Stimulated activated naive CD8-positive, alpha-beta T cell treated with anti-CD3 and anti-CD28 coated beads, Interleukin-15, amount 100 ng/mL, for 72 hours (primary cell): ENCODE measurements around the gene WNT1.
A peak's percentile ranks its signal among the peaks of the same experiment; 100 is the strongest.

Source experiments
- ATAC-seq: fragments of 150-1000 bp; cut with Tn5 transposase; 2 replicates; pipeline ENCODE4 v1.10.0; 2021; ENCODE audit warnings: mild to moderate bottlenecking, moderate library complexity
- DNase-seq, 2 donors: peaks; one replicate each; pipeline ENCODE4 v3.0.0; 2021 to 2022
- H3K27ac Mint-ChIP-seq, 2 donors: one replicate each; pipeline ENCODE4 v1.8.0; 2022; ENCODE audit warnings: mild to moderate bottlenecking in 2 of 2, mixed read lengths in 2 of 2, moderate library complexity in 2 of 2
- H3K27me3 Mint-ChIP-seq: one replicate; pipeline ENCODE4 v1.8.0; 2022; ENCODE audit warnings: mixed read lengths
- H3K4me1 Mint-ChIP-seq: one replicate; pipeline ENCODE4 v1.8.0; 2022; ENCODE audit warnings: mild to moderate bottlenecking, mixed read lengths
- H3K4me3 Mint-ChIP-seq, 2 donors: one replicate each; pipeline ENCODE4 v1.8.0; 2022; ENCODE audit warnings: mild to moderate bottlenecking in 2 of 2, mixed read lengths in 2 of 2, moderate library complexity in 1 of 2
- H3K9me3 Mint-ChIP-seq, 2 donors: one replicate each; pipeline ENCODE4 v1.8.0; 2022; ENCODE audit warnings: mixed read lengths in 2 of 2

Gene WNT1

GRCh38 chr12:48978291-48978740 lies at the start of gene WNT1:
WNT1 (plus strand) TSS chr12:48978322; CDS start chr12:48978651, 329 bp downstream.
- ATAC-seq (peak; percentile 3), DNase-seq (no peak)
- Mint-ChIP-seq H3K4me1 (peaks cover 60% of the 10 kb centered on the region), H3K9me3 (no peaks in the 10 kb centered on the region), H3K27ac (peak within 1 kb of the TSS; percentile 7 to 50), H3K4me3 (peak within 1 kb of the TSS; percentile 78 to 84), H3K27me3 (peaks cover 81% of the 10 kb centered on the region)

- Mint-ChIP-seq H3K27ac (no peak overlapping the region), H3K4me3 (no peak overlapping the region), H3K4me1 (peaks cover 38% of the 10 kb centered on the region), H3K27me3 (no peaks in the 10 kb centered on the region), H3K9me3 (no peaks in the 10 kb centered on the region)
- DNase-seq (no peak), ATAC-seq (no peak)
These were observed 48.6 kb upstream of the WNT1 start for GRCh38 chr12:48929551-48929950.

- Mint-ChIP-seq H3K4me3 (no peak overlapping the region), H3K4me1 (peaks cover 36% of the 10 kb centered on the region), H3K9me3 (no peaks in the 10 kb centered on the region), H3K27ac (no peak overlapping the region), H3K27me3 (no peaks in the 10 kb centered on the region)
- DNase-seq (no peak), ATAC-seq (no peak)
These were observed 47.6 kb upstream of the WNT1 start for GRCh38 chr12:48930475-48930874.

GRCh38 chr12:48932878-48933277 lies 45.2 kb upstream of the WNT1 start:
- DNase-seq (no peak), ATAC-seq (peak; percentile 43)
- Mint-ChIP-seq H3K27ac (no peak overlapping the region), H3K27me3 (no peaks in the 10 kb centered on the region), H3K9me3 (no peaks in the 10 kb centered on the region), H3K4me1 (peaks cover 30% of the 10 kb centered on the region), H3K4me3 (no peak overlapping the region)

- no peak overlapping the region for H3K27ac Mint-ChIP-seq
- DNase-seq (no peak), ATAC-seq (peak; percentile 81)
- H3K27me3 Mint-ChIP-seq = no peaks in the 10 kb centered on the region
- H3K4me1 Mint-ChIP-seq = peaks cover 34% of the 10 kb centered on the region
- H3K9me3 Mint-ChIP-seq = no peaks in the 10 kb centered on the region
- H3K4me3 Mint-ChIP-seq = no peak overlapping the region
These were observed 44.3 kb upstream of the WNT1 start for GRCh38 chr12:48933664-48934311.

- DNase-seq (no peak), ATAC-seq (no peak)
- no peak overlapping the region for H3K4me3 Mint-ChIP-seq
- peaks cover 34% of the 10 kb centered on the region for H3K4me1 Mint-ChIP-seq
- H3K27ac Mint-ChIP-seq = no peak overlapping the region
- no peaks in the 10 kb centered on the region for H3K27me3 Mint-ChIP-seq
- H3K9me3 Mint-ChIP-seq = no peaks in the 10 kb centered on the region
These were observed 43.8 kb upstream of the WNT1 start for GRCh38 chr12:48934312-48934706.

GRCh38 chr12:48936379-48936979 lies 41.6 kb upstream of the WNT1 start:
- peak; percentile 71 for ATAC-seq
- peak overlapping the region in 1 of 2 donors; percentile 21 for H3K27ac Mint-ChIP-seq

GRCh38 chr12:48937170-48937569 lies 41.0 kb upstream of the WNT1 start:
- no peak for ATAC-seq
- H3K27me3 Mint-ChIP-seq = no peaks in the 10 kb centered on the region
- H3K4me3 Mint-ChIP-seq = no peak overlapping the region
- DNase-seq = no peak
- peak overlapping the region in 1 of 2 donors; percentile 31 for H3K27ac Mint-ChIP-seq
- H3K4me1 Mint-ChIP-seq = peaks cover 40% of the 10 kb centered on the region
- no peaks in the 10 kb centered on the region for H3K9me3 Mint-ChIP-seq

More at GRCh38 chr12:48936379-48936979, 41.6 kb upstream of the WNT1 start:
- Mint-ChIP-seq H3K9me3 (no peaks in the 10 kb centered on the region), H3K4me1 (peaks cover 34% of the 10 kb centered on the region), H3K4me3 (no peak overlapping the region), H3K27me3 (no peaks in the 10 kb centered on the region)
- DNase-seq = peak; percentile 73 to 74

GRCh38 chr12:48938805-48939204 lies 39.3 kb upstream of the WNT1 start:
- Mint-ChIP-seq H3K4me1 (peaks cover 31% of the 10 kb centered on the region), H3K27ac (no peak overlapping the region), H3K27me3 (no peaks in the 10 kb centered on the region), H3K9me3 (no peaks in the 10 kb centered on the region), H3K4me3 (no peak overlapping the region)
- no peak for ATAC-seq
- no peak for DNase-seq

GRCh38 chr12:48940181-48940580 lies 37.9 kb upstream of the WNT1 start:
- Mint-ChIP-seq H3K9me3 (no peaks in the 10 kb centered on the region), H3K4me3 (no peak overlapping the region), H3K27me3 (no peaks in the 10 kb centered on the region), H3K4me1 (peaks cover 23% of the 10 kb centered on the region), H3K27ac (peak overlapping the region in 1 of 2 donors; percentile 65)
- DNase-seq = no peak
- ATAC-seq = no peak

- no peak overlapping the region for H3K27ac Mint-ChIP-seq
- no peak overlapping the region for H3K4me3 Mint-ChIP-seq
- no peak for DNase-seq
- H3K4me1 Mint-ChIP-seq = peaks cover 24% of the 10 kb centered on the region
- H3K27me3 Mint-ChIP-seq = no peaks in the 10 kb centered on the region
- ATAC-seq = no peak
- no peaks in the 10 kb centered on the region for H3K9me3 Mint-ChIP-seq
These were observed 34.9 kb upstream of the WNT1 start for GRCh38 chr12:48943221-48943620.

GRCh38 chr12:48946205-48946604 lies 31.9 kb upstream of the WNT1 start:
- no peak for ATAC-seq
- no peaks in the 10 kb centered on the region for H3K27me3 Mint-ChIP-seq
- H3K9me3 Mint-ChIP-seq = no peaks in the 10 kb centered on the region
- H3K4me1 Mint-ChIP-seq = peaks cover 26% of the 10 kb centered on the region
- no peak overlapping the region for H3K4me3 Mint-ChIP-seq
- DNase-seq = no peak
- no peak overlapping the region for H3K27ac Mint-ChIP-seq

- Mint-ChIP-seq H3K27ac (no peak overlapping the region), H3K9me3 (no peaks in the 10 kb centered on the region), H3K4me1 (peaks cover 22% of the 10 kb centered on the region), H3K27me3 (no peaks in the 10 kb centered on the region), H3K4me3 (no peak overlapping the region)
- DNase-seq (no peak), ATAC-seq (no peak)
These were observed 31.2 kb upstream of the WNT1 start for GRCh38 chr12:48946943-48947342.

- DNase-seq = no peak
- no peak overlapping the region for H3K27ac Mint-ChIP-seq
- ATAC-seq = no peak
- H3K4me3 Mint-ChIP-seq = no peak overlapping the region
- peaks cover 18% of the 10 kb centered on the region for H3K4me1 Mint-ChIP-seq
- H3K9me3 Mint-ChIP-seq = no peaks in the 10 kb centered on the region
- no peaks in the 10 kb centered on the region for H3K27me3 Mint-ChIP-seq
These were observed 30.4 kb upstream of the WNT1 start for GRCh38 chr12:48947727-48948126.

- Mint-ChIP-seq H3K27ac (no peak overlapping the region), H3K4me3 (no peak overlapping the region), H3K4me1 (peaks cover 39% of the 10 kb centered on the region), H3K9me3 (no peaks in the 10 kb centered on the region), H3K27me3 (no peaks in the 10 kb centered on the region)
- ATAC-seq (no peak), DNase-seq (no peak)
These were observed 25.4 kb upstream of the WNT1 start for GRCh38 chr12:48952691-48953090.

GRCh38 chr12:48954061-48954460 lies 24.1 kb upstream of the WNT1 start:
- Mint-ChIP-seq H3K4me3 (no peak overlapping the region), H3K4me1 (peaks cover 37% of the 10 kb centered on the region), H3K27ac (no peak overlapping the region)

More at GRCh38 chr12:48954061-48954460, 24.1 kb upstream of the WNT1 start:
- ATAC-seq (no peak), DNase-seq (no peak)
- peaks cover 8% of the 10 kb centered on the region for H3K27me3 Mint-ChIP-seq
- no peaks in the 10 kb centered on the region for H3K9me3 Mint-ChIP-seq
